Omental fat pad (tissue), 4 donors: Measurements from ENCODE around the gene PIANP. TPM values are rescaled to one million over a fixed set of nuclear protein-coding genes. Genes with fewer than 3 reads are reported as not detected.
"Not testable (repeated sequence)": the region's sequence is repeated elsewhere in the genome, so short reads cannot be mapped to it uniquely, and the experiment has no call there.

Experiments used
- ATAC-seq: fragments of 150-250 bp; one replicate; pipeline ENCODE4 v1.9.1; 2016; ENCODE audit warnings: mild to moderate bottlenecking, moderate library complexity; ENCODE audit not compliant: low FRiP score
- DNase-seq: peaks from one replicate; pipeline ENCODE4 v3.0.0-alpha.2; 2019; ENCODE audit warnings: low spot score
- total RNA-seq, 4 donors: library from RNA; depleted of rRNA; stranded (reverse); fragments of >200 nt; gene quantifications; one replicate each; pipeline ENCODE4 v1.1.0, GENCODE V29; 2016
- TF ChIP-seq, protein P1 (sequence below), 3 donors: fragments of 450-650 bp; IDR thresholded peaks; one replicate each; pipeline ENCODE4 v1.5.1; 2016 to 2017; ENCODE audit warnings: antibody characterized with exemption in 3 of 3, mild to moderate bottlenecking in 3 of 3, moderate library complexity in 2 of 3

PIANP gene, protein sequence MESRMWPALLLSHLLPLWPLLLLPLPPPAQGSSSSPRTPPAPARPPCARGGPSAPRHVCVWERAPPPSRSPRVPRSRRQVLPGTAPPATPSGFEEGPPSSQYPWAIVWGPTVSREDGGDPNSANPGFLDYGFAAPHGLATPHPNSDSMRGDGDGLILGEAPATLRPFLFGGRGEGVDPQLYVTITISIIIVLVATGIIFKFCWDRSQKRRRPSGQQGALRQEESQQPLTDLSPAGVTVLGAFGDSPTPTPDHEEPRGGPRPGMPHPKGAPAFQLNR
- not detected for total RNA-seq

DNA sequence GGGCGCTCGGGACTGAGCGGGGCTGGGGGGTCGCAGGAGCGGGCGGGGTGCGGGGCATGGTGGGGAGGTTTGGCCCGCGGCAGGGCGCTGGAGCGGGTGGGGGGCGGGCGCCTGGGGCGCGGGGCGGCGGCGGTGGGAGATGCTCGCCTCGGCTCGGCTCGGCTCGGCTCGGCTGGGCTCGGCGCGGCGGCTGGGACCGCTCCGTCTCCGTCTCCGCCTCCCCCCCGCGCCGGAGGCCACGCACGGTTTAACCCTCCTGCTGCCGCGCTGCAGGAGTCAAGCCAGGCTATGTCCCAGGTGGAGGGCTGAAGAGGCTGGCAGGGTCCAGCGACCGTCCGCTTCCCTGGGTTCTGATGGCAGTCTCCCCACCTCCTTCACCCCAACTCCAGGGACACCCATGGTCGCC lies at the start of gene PIANP:
Gene PIANP, minus strand, starts transcription at position 170 of the 406 bp plus-strand sequence. CDS start 2,754 bp downstream, outside the sequence.
- TF ChIP-seq, protein P1, sequence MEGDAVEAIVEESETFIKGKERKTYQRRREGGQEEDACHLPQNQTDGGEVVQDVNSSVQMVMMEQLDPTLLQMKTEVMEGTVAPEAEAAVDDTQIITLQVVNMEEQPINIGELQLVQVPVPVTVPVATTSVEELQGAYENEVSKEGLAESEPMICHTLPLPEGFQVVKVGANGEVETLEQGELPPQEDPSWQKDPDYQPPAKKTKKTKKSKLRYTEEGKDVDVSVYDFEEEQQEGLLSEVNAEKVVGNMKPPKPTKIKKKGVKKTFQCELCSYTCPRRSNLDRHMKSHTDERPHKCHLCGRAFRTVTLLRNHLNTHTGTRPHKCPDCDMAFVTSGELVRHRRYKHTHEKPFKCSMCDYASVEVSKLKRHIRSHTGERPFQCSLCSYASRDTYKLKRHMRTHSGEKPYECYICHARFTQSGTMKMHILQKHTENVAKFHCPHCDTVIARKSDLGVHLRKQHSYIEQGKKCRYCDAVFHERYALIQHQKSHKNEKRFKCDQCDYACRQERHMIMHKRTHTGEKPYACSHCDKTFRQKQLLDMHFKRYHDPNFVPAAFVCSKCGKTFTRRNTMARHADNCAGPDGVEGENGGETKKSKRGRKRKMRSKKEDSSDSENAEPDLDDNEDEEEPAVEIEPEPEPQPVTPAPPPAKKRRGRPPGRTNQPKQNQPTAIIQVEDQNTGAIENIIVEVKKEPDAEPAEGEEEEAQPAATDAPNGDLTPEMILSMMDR (IDR thresholded peaks at IDR 0.05) = no peak
- ATAC-seq (peak; percentile 83), DNase-seq (no peak)

DNA sequence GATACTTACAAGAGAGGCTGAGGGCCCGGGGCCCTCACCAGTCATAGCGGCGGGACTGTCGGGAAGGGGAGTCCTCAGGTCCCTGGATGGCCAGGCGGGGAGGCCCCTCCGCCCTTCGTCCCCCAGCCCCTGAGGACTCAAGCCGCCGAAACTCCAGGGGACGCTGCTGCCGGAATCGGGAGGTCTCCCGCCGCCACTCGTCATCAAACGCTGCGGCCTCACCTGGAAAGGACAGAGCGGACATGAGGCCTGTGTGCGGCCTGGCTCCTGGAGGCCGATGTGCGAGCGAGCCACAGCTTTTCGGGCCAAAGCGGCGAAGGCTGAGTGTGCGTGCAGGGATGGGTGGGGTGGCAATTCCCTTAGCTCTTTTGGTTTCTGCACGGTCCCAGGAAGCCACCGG lies 48.1 kb upstream of the PIANP start:
- TF ChIP-seq, protein P1 (IDR thresholded peaks at IDR 0.05) = no peak
- ATAC-seq = no peak
- DNase-seq = no peak

DNA sequence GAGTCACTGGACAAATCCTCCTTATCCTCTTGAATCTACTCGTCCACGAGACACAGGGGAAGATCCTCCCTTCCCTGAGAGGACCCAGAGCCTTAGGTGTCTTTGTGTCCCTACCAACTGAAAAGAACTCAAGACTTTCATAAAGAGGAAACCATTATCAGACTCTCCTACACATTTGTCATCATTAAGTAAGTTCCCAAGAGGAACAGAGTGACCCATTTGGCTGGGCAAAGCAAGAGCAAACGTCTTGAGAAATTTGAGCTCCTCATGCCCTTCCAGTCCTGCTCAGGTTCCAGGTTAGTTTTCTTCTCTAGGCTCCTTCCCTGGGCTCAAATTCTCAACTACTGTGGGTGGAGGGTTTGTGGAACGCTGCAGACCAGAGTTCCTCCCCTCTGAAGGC lies 46.6 kb upstream of the PIANP start:
- ATAC-seq (no peak), DNase-seq (no peak)
- TF ChIP-seq, protein P1 (IDR thresholded peaks at IDR 0.05) = no peak

DNA sequence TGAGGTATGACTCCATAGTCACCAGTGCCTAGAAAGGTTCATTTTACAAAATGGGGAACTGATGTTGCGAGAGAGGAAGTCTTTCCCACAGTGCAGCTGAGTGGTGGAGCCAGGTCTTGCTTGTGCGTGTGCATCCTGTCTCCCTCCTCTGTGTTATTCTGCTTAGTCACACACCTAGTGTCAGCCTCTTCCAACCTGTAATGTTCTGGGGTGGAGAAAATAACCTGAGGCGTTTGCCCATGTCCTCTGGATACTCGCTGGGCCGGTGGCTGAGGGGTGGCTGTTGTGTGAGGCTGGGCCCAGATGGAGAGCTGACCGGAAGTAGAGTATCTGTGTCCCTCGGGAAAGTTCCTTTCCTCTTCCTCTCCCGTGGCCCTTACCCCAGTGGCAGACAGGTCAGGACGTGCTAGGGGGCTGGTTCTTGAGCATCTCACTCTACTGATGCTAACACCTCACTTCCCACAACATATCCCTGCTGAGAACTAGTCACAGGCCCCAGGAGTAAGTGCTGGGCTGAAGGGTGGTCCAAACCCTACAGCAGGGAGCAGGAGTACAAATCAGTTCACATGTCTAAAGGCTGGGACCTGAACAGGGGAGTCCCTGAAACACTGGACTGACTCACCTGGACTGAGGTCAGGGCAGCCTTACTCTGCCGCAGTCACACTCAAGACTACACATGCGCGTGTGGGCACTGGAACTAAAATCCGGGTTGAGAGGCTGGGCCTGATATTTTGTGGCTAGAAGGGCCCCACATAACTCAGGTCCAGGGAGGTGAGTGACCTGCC lies 45.3 kb upstream of the PIANP start:
- DNase-seq = no peak
- no peak for ATAC-seq
- TF ChIP-seq, protein P1 (IDR thresholded peaks at IDR 0.05) = no peak

DNA sequence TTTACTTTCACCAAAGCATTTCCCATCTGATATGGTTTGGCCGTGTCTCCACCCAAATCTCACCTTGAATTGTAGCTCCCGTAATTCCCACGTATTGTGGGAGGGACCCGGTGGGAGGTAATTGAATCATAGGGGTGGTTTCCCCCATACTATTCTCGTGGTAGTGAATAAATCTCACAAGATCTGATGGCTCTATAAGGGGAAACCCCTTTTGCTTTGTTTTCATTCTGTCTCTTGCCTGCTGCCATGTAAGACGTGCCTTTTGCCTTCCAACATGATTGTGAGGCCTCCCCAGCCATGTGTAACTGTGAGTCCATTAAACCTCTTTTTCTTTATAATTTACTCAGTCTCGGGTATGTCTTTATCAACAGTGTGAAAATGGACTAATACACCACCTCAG lies 42.7 kb upstream of the PIANP start:
- not testable (repeated sequence) for DNase-seq, ATAC-seq

DNA sequence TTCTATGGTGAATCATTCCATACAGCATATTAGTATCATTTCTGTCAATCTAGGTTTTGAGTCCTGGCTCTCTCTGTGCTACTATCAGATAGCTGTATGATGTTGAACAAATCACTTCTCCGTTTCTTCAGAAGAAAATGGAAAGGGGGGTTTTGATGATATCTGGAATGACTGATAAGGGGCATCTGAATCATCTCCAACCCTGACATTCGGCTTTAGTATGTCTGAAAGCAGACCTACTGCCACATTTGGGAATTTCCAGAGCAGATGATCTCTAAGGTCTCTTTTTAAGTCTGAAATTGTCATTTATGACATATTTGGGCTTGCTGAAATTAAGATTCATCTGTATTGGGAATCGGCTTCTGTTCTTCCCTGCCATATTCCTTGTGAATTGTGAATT lies 42.2 kb upstream of the PIANP start:
- no peak for ATAC-seq
- TF ChIP-seq, protein P1 (IDR thresholded peaks at IDR 0.05) = no peak
- DNase-seq = no peak

DNA sequence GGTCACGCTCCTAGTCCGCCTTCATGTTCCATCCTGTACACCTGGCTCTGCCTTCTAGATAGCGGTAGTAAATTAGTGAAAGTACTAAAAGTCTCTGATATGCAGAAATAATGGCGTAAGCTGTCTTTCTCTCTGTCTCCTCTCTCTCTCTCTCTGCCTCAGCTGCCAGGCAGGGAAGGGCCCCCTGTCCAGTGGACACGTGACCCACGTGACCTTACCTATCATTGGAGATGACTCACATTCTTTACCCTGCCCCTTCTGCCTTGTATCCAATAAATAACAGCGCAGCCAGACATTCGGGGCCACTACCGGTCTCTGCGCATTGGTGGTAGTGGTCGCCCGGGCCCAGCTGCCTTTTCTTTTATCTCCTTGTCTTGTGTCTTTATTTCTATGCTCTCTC lies 41.5 kb upstream of the PIANP start:
- not testable (repeated sequence) for ATAC-seq, DNase-seq

DNA sequence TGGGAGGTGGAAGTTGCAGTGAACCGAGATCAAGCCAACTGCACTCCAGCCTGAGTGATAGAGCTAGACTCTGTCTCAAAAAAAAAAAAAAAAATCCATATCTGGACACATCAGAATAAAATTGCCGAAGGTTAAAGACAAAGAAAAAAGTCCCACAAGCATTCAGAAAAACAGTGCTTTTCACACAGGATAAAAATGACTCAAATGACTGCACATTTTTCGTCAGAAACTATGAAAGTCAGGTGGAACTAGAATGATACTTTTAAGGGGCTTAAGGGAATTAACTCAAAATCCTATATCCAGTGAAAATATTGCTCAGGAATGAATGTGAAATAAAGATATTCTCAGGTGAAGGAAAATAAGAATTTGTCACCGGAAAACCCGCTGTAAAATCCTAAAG lies 36.1 kb upstream of the PIANP start:
- DNase-seq (no peak), ATAC-seq (no peak)
- TF ChIP-seq, protein P1 (IDR thresholded peaks at IDR 0.05) = no peak
